Measurements from ENCODE around the gene GATD1. TPM values are rescaled to one million over a fixed set of nuclear protein-coding genes. Genes with fewer than 3 reads are reported as not detected.

Gene GATD1, protein sequence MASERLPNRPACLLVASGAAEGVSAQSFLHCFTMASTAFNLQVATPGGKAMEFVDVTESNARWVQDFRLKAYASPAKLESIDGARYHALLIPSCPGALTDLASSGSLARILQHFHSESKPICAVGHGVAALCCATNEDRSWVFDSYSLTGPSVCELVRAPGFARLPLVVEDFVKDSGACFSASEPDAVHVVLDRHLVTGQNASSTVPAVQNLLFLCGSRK
- total RNA-seq (2022): 73.8 and 83.3 TPM in 2 replicates
- percentile 68 among the genes with signal in this experiment for Bru-seq, nascent RNA
- percentile 85 among the genes with signal in this experiment for BruChase-seq, experiment 1, labeled RNA remaining after a 6-hour chase
- BruChase-seq, experiment 2, labeled RNA remaining after a 2-hour chase: percentile 84 among the genes with signal in this experiment
- long read RNA-seq, full-length matches to known transcripts: 2 of 10 reads
- long read RNA-seq, partial matches to known transcripts: 0 of 10 reads
- long read RNA-seq, other reads (novel, unspliced or antisense): 8 of 10 reads

DNA sequence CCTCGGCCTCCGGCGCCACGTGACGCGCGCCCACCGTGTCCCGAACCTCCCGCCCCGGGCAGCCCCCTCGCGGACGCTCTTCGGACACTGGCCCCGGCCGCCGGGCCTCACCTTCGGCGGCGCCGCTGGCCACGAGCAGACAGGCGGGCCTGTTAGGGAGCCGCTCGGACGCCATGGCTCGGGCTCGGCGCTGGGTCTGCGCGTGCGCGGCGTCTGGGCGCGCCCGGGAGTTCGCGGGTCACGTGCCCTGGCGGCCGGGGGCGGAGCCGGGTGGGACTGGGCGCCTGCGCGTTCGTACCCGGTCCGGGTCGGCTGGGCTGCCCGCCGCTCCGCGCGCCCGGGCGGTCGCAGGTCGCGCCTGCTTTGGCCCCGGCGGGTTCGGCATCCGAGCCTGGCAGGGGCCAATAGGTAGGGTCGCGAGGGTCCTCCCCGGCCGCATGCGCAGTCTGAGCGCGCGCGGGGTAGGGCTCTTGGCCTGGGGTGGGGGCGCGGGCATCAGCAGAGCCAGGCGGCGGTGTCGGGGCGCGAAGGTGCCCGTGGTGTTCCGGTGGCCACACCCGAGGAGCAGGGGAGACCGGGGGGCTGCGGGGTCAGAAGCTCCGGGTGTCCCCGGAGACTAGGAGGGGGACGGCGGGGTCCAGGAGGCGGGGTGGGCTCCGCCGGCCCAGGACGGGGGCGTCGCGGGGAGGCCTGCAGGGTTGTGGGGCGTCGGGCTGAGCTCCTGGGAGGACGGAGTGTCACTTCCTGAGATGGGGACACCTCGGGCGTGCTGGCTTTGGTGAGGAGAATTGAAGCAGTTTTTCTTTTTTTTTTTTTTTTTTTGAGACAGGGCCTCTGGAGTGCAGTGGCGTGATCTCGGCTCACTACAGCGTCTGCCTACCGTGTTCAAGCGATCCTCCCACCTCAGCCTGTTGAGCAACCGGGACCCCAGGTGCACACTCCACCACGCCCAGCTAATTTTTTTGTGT lies at the start of gene GATD1:
GATD1 (minus strand) TSS at position 200 of the 968 bp plus-strand sequence; CDS start at position 175, 25 bp downstream.
- Mint-ChIP-seq H3K27ac (ENCODE audit: unreplicated experiment) (peak within 1 kb of the TSS; percentile 75), H3K4me3 (ENCODE audit: low read depth, unreplicated experiment) (peak within 1 kb of the TSS; percentile 96), H3K9me3 (ENCODE audit: low read depth, unreplicated experiment) (no peaks in the 10 kb centered on the region), H3K36me3 (ENCODE audit: insufficient read depth, unreplicated experiment) (peaks cover 58% of the 10 kb centered on the region), H3K4me1 (ENCODE audit: low read depth, unreplicated experiment) (peaks cover 13% of the 10 kb centered on the region), H3K27me3 (ENCODE audit: unreplicated experiment) (no peaks in the 10 kb centered on the region)
- BruUV-seq (replicated peaks): no TSS peak
- intact Hi-C loops (cut with micrococcal nuclease; ENCODE audit: unreplicated experiment): no loop called here
- CTCF ChIA-PET: interaction anchor here (0.6 to 1.0 kb wide), 3 partner anchors 13 to 571 kb away, joined by 3 to 4 read pairs (median 4); partner anchors contain the start of genes BET1L and CEND1
- TF ChIP-seq, protein P1, sequence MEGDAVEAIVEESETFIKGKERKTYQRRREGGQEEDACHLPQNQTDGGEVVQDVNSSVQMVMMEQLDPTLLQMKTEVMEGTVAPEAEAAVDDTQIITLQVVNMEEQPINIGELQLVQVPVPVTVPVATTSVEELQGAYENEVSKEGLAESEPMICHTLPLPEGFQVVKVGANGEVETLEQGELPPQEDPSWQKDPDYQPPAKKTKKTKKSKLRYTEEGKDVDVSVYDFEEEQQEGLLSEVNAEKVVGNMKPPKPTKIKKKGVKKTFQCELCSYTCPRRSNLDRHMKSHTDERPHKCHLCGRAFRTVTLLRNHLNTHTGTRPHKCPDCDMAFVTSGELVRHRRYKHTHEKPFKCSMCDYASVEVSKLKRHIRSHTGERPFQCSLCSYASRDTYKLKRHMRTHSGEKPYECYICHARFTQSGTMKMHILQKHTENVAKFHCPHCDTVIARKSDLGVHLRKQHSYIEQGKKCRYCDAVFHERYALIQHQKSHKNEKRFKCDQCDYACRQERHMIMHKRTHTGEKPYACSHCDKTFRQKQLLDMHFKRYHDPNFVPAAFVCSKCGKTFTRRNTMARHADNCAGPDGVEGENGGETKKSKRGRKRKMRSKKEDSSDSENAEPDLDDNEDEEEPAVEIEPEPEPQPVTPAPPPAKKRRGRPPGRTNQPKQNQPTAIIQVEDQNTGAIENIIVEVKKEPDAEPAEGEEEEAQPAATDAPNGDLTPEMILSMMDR (IDR thresholded peaks at IDR 0.05; ENCODE audit: unreplicated experiment): no peak
- peak; percentile 97 for DNase-seq

DNA sequence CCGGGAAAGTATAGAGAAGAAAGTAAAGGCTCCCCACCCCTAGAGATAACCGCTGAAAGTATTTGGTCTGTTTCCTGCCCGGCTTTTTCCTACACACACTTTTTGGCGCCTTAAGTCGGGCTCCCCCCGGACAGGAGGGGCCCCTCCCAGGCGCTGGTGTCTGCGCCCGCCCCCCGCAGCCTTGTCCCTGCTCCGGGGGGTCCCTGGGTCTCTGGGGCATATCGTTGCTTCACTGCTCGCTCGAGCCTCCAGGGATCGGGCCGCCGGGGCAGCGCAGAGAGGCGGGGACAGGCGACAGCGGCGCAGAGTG lies 49.5 kb upstream of the GATD1 start:
- intact Hi-C loops (cut with micrococcal nuclease; ENCODE audit: unreplicated experiment): no loop called here

DNA sequence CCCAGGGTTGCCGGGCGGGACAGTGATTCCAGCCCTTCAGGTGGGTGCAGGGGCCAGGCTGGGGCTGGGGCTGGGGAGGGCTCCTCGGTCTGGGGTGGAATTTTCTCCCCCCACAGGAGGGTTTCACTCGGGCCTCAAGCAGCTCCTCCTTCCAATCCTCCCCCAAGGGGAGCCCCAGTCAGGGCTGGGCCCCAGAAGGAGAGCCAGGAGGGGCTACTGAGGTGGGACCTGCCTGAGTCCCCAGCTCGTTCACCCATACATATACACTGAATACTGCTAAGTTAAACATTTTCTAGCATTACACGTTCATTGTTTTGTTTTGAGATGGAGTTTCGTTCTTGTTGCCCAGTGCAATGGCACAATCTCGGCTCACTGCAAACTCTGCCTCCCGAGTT lies 48.9 kb upstream of the GATD1 start:
- H3K27ac Mint-ChIP-seq (ENCODE audit: unreplicated experiment): no peak overlapping the region
- TF ChIP-seq, protein P1 (IDR thresholded peaks at IDR 0.05; ENCODE audit: unreplicated experiment): no peak
- TSS peak; percentile 49 for BruUV-seq (replicated peaks)
- peaks cover 87% of the 10 kb centered on the region for H3K36me3 Mint-ChIP-seq (ENCODE audit: insufficient read depth, unreplicated experiment)
- H3K9me3 Mint-ChIP-seq (ENCODE audit: low read depth, unreplicated experiment): no peaks in the 10 kb centered on the region
- peaks cover 41% of the 10 kb centered on the region for H3K4me1 Mint-ChIP-seq (ENCODE audit: low read depth, unreplicated experiment)
- no peaks in the 10 kb centered on the region for H3K27me3 Mint-ChIP-seq (ENCODE audit: unreplicated experiment)
- intact Hi-C loops (cut with micrococcal nuclease; ENCODE audit: unreplicated experiment): no loop called here
- H3K4me3 Mint-ChIP-seq (ENCODE audit: low read depth, unreplicated experiment): peak overlapping the region; percentile 78
- DNase-seq: no peak
- CTCF ChIA-PET: interaction anchor here (2.0 kb wide), 1 partner anchor 9 kb away, joined by 7 read pairs; no protein-coding TSS in a partner anchor

More for the DNA sequence above, 49.5 kb upstream of the GATD1 start:
- CTCF ChIA-PET: no interaction called here
- Mint-ChIP-seq H3K4me1 (ENCODE audit: low read depth, unreplicated experiment) (peaks cover 45% of the 10 kb centered on the region), H3K4me3 (ENCODE audit: low read depth, unreplicated experiment) (peak overlapping the region; percentile 78), H3K27me3 (ENCODE audit: unreplicated experiment) (no peaks in the 10 kb centered on the region), H3K9me3 (ENCODE audit: low read depth, unreplicated experiment) (no peaks in the 10 kb centered on the region), H3K27ac (ENCODE audit: unreplicated experiment) (no peak overlapping the region), H3K36me3 (ENCODE audit: insufficient read depth, unreplicated experiment) (peaks cover 88% of the 10 kb centered on the region)
- no peak for DNase-seq
- TF ChIP-seq, protein P1 (IDR thresholded peaks at IDR 0.05; ENCODE audit: unreplicated experiment): no peak
- BruUV-seq (replicated peaks): no TSS peak

All from Calu3 (cell line).